NB4 (cell line): ENCODE data around the gene FTSJ3.

Experiments
- DNase-seq: peaks from one replicate; pipeline ENCODE4 v3.0.0; 2010; ENCODE audit warnings: low read depth
- H3K4me3 ChIP-seq: one replicate; pipeline ENCODE4 v1.5.1; 2011; ENCODE audit warnings: mild to moderate bottlenecking, low read depth, low read length, moderate library complexity
- MAX ChIP-seq: IDR thresholded peaks from 2 replicates; pipeline ENCODE4 v1.6.1; 2011; ENCODE audit warnings: low read depth, low read length
- MYC ChIP-seq: IDR thresholded peaks from 2 replicates; pipeline ENCODE4 v1.6.1; 2011; ENCODE audit warnings: low read depth, low read length
- POLR2A ChIP-seq: IDR thresholded peaks from 2 replicates; pipeline ENCODE4 v1.6.1; 2011; ENCODE audit warnings: mild to moderate bottlenecking; ENCODE audit not compliant: insufficient read length; ENCODE audit errors: extremely low read depth
- TF ChIP-seq, protein P1 (sequence below): IDR thresholded peaks from one replicate; pipeline ENCODE4 v1.5.1; 2012; ENCODE audit warnings: low read depth, low read length

Gene FTSJ3

DNA sequence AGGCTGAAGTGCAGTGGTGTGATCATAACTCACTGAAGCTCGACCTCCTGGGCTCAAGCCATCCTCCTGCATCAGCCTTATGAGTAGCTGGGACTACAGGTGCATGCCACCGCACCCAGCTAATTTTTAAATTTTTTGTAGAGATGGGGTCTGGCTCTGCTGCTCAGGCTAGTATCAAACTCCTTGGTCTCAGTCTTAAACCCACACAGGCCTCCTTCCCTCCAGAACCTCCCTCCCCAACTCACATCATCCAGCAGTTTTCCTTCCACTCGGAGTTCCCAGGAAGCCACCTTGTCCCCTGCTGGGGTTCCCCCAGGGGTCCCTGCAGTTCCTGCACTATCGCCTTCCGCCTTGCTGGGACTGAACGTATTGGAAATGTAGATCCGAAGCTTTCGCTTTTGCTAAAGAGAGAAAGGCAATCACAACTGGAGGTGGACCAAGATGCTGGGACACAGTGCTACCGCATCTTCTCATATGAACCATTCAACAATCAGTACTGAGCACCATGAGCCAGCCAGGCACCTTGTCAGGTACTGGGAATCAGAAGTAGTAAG lies 7.8 kb upstream of the FTSJ3 start:
- TF ChIP-seq MAX (no peak), MYC (no peak), POLR2A (no peak)
- TF ChIP-seq, protein P1, sequence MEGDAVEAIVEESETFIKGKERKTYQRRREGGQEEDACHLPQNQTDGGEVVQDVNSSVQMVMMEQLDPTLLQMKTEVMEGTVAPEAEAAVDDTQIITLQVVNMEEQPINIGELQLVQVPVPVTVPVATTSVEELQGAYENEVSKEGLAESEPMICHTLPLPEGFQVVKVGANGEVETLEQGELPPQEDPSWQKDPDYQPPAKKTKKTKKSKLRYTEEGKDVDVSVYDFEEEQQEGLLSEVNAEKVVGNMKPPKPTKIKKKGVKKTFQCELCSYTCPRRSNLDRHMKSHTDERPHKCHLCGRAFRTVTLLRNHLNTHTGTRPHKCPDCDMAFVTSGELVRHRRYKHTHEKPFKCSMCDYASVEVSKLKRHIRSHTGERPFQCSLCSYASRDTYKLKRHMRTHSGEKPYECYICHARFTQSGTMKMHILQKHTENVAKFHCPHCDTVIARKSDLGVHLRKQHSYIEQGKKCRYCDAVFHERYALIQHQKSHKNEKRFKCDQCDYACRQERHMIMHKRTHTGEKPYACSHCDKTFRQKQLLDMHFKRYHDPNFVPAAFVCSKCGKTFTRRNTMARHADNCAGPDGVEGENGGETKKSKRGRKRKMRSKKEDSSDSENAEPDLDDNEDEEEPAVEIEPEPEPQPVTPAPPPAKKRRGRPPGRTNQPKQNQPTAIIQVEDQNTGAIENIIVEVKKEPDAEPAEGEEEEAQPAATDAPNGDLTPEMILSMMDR: no peak
- no peak overlapping the region for H3K4me3 ChIP-seq
- no peak for DNase-seq

DNA sequence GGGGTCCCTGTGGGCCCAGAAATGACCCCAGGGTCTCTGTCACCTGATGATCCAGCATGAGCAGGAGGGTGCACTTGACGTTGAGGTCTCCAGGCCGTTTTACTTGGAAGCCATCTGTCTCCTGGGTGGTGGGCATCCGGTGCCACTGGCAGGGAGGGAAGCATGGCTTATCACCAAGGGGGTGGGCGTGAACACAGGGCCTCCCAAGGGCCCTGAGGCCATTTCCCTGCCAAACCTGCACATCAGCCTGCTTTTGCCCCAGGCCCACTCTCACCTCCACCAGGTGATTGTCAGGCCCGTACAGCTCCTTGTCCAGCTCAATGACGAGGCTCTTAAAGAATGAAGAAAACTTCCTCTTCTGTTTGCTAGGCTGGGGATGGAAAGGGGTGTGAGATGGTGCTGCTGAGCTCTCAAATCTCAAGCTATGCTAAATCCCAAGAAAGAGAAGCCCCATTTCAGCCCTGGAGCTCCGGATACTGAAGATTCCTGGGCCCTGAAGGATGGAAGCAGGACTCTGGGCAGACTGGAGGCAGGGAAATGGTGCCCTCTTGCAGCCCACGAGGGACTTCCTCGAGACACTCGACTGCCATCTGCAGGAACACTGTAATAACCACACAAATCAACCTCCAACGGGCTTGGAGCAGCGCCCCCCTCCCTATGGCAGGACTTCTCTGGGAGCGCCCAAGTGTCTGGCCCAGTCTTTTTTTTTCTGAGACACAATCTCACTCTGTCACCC lies 7.1 kb upstream of the FTSJ3 start:
- H3K4me3 ChIP-seq: no peak overlapping the region
- TF ChIP-seq MAX (peak; percentile 68), POLR2A (no peak), MYC (peak; percentile 75)
- TF ChIP-seq, protein P1: peak; percentile 70

DNA sequence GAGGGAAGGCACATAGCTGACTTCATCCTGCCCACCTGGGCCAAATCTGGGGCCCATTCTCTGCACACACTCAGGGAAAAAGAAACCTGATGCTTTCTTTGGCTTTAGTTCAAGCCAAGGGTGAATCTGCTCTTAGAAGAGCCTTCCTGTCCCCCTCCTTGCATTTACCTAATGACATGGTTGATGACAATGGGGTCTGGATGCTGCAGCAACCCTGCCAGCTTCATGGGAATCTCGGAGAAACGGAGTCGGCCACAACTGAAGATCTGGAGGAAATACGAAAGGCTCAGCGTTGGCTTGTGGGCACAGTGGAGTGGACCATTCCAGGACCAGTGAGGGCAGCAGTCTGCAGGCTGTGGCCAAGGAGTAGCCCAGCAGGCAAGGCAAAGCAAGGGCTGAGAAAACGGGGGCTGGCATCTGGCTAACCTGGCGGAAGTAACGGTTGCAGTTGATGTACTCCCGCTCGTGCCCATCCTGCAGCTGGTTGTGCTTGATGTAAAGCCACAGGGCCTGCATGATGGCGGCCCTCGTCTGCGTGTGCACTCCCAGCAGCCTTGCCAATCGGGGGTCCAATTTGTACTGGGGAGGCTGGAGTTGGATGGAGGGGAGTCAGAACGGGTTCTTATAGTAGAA lies 6.4 kb upstream of the FTSJ3 start:
- no peak overlapping the region for H3K4me3 ChIP-seq
- DNase-seq: no peak
- TF ChIP-seq MAX: no peak
- TF ChIP-seq, protein P1: no peak
- TF ChIP-seq MYC: no peak
- TF ChIP-seq POLR2A: no peak

More for the DNA sequence above, 7.1 kb upstream of the FTSJ3 start:
- peak; percentile 87 for DNase-seq

DNA sequence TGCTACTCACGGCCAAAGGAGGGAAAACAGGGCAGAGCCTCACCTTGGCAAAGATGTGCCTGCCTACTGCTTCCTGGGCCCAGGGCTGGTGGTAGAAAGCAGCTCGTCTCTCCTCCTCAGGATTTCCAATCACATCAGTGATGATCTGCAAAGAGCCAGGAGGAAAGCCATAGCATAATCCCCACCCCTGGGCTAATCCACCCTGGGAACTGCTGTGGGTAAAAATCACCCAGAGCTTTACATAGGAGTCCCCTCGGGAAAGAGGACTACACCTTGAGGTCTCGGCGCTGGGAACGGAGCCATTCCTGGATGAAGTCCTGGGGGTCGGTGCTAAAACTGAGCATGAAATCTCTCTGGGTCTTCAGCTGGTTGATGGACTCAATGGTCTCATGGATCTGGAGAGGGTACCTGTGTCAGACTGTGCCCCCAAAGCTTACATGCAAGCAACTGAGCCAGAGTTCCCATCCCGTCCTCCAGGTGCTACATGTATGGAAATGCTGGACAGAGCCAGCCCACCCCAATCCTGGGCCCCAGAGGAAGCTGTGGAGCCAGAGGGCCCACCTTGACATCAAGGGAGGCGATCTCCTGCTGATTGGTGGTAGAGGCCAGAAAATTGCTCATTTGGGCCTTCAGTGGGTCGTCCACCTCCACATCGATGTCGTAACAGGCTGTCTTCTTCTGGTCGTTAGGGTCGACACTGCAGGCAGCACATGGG lies 5.7 kb upstream of the FTSJ3 start:
- no peak for TF ChIP-seq MAX
- TF ChIP-seq POLR2A: no peak
- TF ChIP-seq, protein P1: no peak
- TF ChIP-seq MYC: no peak
- H3K4me3 ChIP-seq: no peak overlapping the region
- DNase-seq: no peak

DNA sequence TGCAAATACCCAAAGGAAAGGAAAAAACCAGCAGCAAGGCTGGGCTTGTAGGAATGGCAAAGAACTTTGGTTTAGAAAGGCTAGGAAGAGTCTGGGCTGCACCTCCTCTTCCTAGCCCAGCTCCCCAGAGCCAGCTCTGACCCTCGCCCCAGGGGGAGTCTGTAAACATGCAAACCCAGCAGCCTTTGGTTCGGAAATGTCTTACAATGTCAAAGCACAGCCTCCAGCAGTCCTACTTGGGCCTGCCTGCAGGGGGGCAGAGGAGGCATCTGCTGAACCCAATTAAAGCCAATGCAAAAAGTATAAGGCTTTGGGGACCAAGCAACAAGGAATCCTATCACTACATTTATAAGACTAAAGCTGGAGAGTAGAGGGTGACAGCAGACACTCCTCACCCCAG lies 5.0 kb upstream of the FTSJ3 start:
- H3K4me3 ChIP-seq: no peak overlapping the region
- TF ChIP-seq MAX: no peak
- TF ChIP-seq, protein P1: no peak
- no peak for TF ChIP-seq POLR2A
- TF ChIP-seq MYC: no peak
- DNase-seq: no peak
